Osteoblast (primary cell): ENCODE measurements around the gene FAM83D. TPM values are rescaled to one million over a fixed set of nuclear protein-coding genes. Genes with fewer than 3 reads are reported as not detected.

Experiments used
- DNase-seq: peaks from one replicate; pipeline ENCODE4 v3.0.0; 2011; ENCODE audit warnings: low spot score, mixed read lengths; ENCODE audit not compliant: insufficient read length; ENCODE audit errors: missing footprints
- H2AFZ ChIP-seq: 2 replicates; pipeline ENCODE4 v1.6.0; 2011; ENCODE audit warnings: mild to moderate bottlenecking, low read length
- H3K27ac ChIP-seq: 2 replicates; pipeline ENCODE4 v1.5.1; 2011; ENCODE audit warnings: mild to moderate bottlenecking, low read depth, low read length, moderate library complexity
- H3K27me3 ChIP-seq: 2 replicates; pipeline ENCODE4 v1.6.0; 2012; ENCODE audit warnings: mild to moderate bottlenecking, control low read depth, inconsistent platforms, low read length, moderate library complexity; ENCODE audit not compliant: insufficient read depth
- H3K36me3 ChIP-seq: 2 replicates; pipeline ENCODE4 v1.5.1; 2011; ENCODE audit warnings: mild to moderate bottlenecking, low read length, control low read depth, moderate library complexity; ENCODE audit not compliant: insufficient read depth
- H3K4me1 ChIP-seq: 2 replicates; pipeline ENCODE4 v1.5.1; 2011; ENCODE audit warnings: mild to moderate bottlenecking, low read length, control low read depth, moderate library complexity; ENCODE audit not compliant: insufficient read depth
- H3K4me2 ChIP-seq: 2 replicates; pipeline ENCODE4 v1.6.0; 2011; ENCODE audit warnings: mild to moderate bottlenecking, low read length; ENCODE audit not compliant: insufficient read depth
- H3K4me3 ChIP-seq: fragments of 200-600 bp; sonication (generic); 3 replicates; pipeline ENCODE4 v1.5.1; 2012; ENCODE audit warnings: mild to moderate bottlenecking, low read length, inconsistent platforms; ENCODE audit not compliant: insufficient read depth
- H3K79me2 ChIP-seq: 2 replicates; pipeline ENCODE4 v1.6.0; 2012; ENCODE audit warnings: mild to moderate bottlenecking, low read length, control low read depth, inconsistent platforms; ENCODE audit not compliant: insufficient read depth
- H3K9me3 ChIP-seq: 2 replicates; pipeline ENCODE4 v1.5.1; 2011; ENCODE audit warnings: low read depth, low read length, control low read depth
- H4K20me1 ChIP-seq: 2 replicates; pipeline ENCODE4 v1.6.0; 2012; ENCODE audit warnings: mild to moderate bottlenecking, low read length, control low read depth; ENCODE audit not compliant: insufficient read depth
- total RNA-seq: library from RNA; depleted of rRNA; stranded (reverse); fragments of >200 nt; gene quantifications from 2 replicates; pipeline ENCODE4 v1.2.3, GENCODE V29; 2012
- TF ChIP-seq, protein P1 (sequence below): IDR thresholded peaks from 2 replicates; pipeline ENCODE4 v1.5.1; 2011; ENCODE audit warnings: mild to moderate bottlenecking, low read depth, low read length, moderate library complexity; ENCODE audit errors: extremely low read depth

The FAM83D gene
- total RNA-seq, 1 donor: 2.2 TPM

DNA sequence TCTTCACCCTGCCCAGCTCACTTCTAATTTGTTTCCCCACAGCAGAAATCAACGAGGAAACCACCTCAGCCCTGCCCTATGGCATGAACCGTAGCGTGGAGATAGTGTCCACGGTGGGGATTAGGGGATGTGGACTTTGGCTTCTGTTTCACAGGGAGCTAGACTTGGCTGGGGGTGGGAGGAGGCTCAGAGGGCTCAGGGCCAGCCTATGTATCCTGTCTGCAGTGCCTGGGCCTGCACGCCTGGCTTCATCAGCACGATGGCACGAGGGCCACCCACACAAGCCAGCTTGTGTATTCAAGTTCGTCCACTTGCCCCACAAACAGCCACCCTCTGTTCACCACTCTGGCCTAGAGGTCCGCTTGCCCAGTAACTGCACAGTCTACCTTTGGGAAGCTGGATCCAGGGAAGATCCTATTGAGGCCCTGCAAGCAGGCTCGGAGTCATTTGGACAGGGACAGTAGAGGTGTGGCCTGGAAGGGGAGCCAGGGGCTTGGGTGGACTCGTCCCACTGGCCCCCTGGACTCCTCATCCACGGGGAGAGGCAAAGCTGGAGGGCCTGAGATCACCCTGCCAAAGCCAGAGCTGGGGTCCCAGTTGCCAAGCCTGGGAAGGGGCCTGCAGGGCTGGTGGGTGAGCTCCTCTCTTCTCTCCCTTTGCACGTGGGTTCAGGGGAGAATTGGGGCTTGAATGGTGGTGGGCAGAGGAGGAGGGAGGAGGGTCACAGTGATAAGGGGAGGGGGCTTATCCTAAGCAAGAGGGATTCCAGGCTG is 38.0 kb upstream of the FAM83D start:
- no peaks in the 10 kb centered on the region for H3K4me1 ChIP-seq
- TF ChIP-seq, protein P1, sequence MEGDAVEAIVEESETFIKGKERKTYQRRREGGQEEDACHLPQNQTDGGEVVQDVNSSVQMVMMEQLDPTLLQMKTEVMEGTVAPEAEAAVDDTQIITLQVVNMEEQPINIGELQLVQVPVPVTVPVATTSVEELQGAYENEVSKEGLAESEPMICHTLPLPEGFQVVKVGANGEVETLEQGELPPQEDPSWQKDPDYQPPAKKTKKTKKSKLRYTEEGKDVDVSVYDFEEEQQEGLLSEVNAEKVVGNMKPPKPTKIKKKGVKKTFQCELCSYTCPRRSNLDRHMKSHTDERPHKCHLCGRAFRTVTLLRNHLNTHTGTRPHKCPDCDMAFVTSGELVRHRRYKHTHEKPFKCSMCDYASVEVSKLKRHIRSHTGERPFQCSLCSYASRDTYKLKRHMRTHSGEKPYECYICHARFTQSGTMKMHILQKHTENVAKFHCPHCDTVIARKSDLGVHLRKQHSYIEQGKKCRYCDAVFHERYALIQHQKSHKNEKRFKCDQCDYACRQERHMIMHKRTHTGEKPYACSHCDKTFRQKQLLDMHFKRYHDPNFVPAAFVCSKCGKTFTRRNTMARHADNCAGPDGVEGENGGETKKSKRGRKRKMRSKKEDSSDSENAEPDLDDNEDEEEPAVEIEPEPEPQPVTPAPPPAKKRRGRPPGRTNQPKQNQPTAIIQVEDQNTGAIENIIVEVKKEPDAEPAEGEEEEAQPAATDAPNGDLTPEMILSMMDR: no peak
- no peaks in the 10 kb centered on the region for H3K36me3 ChIP-seq
- no peaks in the 10 kb centered on the region for H3K79me2 ChIP-seq
- no peaks in the 10 kb centered on the region for H4K20me1 ChIP-seq
- no peaks in the 10 kb centered on the region for H3K9me3 ChIP-seq
- no peak overlapping the region for H3K4me2 ChIP-seq
- H3K4me3 ChIP-seq: no peak overlapping the region
- DNase-seq: no peak
- H2AFZ ChIP-seq: no peak overlapping the region
- H3K27me3 ChIP-seq: peaks cover 13% of the 10 kb centered on the region
- no peak overlapping the region for H3K27ac ChIP-seq

DNA sequence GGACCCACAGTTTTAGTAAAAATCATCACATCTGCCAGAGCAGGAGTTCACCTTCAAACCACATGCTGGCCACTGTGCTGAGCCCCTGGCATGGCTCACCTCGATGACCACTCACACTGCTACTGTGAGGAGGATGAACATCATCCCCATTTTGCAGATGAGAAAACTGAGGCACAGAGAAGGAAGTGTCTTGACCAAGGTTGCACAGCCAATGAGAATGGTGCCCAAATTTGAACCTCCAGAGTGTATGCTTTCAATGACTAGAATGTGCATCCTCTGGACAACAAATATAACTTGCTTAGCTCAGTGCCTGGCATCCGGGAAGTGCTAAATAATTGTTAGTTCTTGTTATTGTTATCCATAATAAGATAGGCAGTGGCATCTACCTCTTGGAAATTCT is 37.2 kb upstream of the FAM83D start:
- no peaks in the 10 kb centered on the region for H3K4me1 ChIP-seq
- no peak overlapping the region for H3K4me2 ChIP-seq
- H3K27me3 ChIP-seq: peaks cover 17% of the 10 kb centered on the region
- H2AFZ ChIP-seq: no peak overlapping the region
- H3K36me3 ChIP-seq: no peaks in the 10 kb centered on the region
- TF ChIP-seq, protein P1: no peak
- H4K20me1 ChIP-seq: no peaks in the 10 kb centered on the region
- no peak for DNase-seq
- no peaks in the 10 kb centered on the region for H3K9me3 ChIP-seq
- H3K27ac ChIP-seq: no peak overlapping the region
- no peak overlapping the region for H3K4me3 ChIP-seq
- no peaks in the 10 kb centered on the region for H3K79me2 ChIP-seq

DNA sequence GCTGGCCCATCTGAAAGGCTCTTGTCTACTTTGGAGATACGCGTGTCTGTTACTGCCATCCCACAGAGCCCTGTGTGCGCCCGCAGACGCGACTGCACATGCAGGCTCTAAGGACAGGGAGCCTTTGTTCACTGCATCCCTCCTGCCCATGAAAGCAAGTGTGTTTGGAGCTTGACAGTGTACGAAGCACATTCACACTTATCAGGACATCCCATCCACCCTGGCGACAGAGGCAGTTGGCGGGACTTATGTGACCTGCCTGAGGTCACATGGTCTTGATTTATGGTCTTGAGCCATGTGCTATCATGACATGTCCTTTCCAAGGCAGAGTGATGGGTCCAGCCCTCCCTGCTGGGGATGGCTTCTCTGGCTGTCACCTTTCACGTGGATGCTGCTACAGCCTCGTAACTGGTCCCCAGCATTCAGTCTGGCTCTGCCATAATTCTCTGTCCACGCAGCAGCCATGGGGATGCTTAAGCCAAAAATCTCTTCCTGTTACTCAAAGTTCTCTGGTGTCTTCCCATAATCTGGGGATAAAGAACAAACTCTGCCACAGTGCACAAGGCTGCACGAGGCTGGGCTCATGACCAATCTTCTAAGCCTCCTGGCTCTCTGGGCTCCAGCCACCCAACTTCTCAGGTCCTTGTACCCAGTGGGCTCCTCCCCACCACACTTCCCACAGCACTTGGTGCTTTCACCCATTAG is 36.3 kb upstream of the FAM83D start:
- Histone ChIP-seq H3K27me3 (peaks cover 17% of the 10 kb centered on the region), H3K4me2 (no peak overlapping the region), H3K27ac (no peak overlapping the region), H3K4me1 (no peaks in the 10 kb centered on the region), H4K20me1 (no peaks in the 10 kb centered on the region), H3K79me2 (no peaks in the 10 kb centered on the region), H3K9me3 (no peaks in the 10 kb centered on the region), H2AFZ (no peak overlapping the region), H3K36me3 (no peaks in the 10 kb centered on the region), H3K4me3 (no peak overlapping the region)
- DNase-seq: no peak
- TF ChIP-seq, protein P1: no peak

DNA sequence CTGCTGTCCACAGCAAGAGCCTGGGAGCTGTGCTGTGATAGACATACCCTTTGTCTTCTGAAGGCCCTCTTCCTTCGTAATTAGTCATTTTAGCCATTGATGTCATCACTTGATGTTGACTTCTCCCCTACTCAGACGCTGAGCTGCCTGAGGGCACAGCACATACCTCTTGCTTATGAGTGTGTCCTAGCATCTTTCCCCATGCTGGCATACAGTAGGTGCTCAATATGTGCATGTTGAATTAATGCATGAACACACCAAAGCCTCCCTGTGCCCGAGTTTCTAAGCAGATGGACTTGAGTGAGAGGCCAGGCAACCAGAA is 35.8 kb upstream of the FAM83D start:
- no peaks in the 10 kb centered on the region for H3K9me3 ChIP-seq
- TF ChIP-seq, protein P1: no peak
- DNase-seq: no peak
- H3K27ac ChIP-seq: no peak overlapping the region
- no peaks in the 10 kb centered on the region for H3K79me2 ChIP-seq
- H3K4me3 ChIP-seq: no peak overlapping the region
- no peak overlapping the region for H3K4me2 ChIP-seq
- peaks cover 17% of the 10 kb centered on the region for H3K27me3 ChIP-seq
- H3K4me1 ChIP-seq: no peaks in the 10 kb centered on the region
- H3K36me3 ChIP-seq: no peaks in the 10 kb centered on the region
- H2AFZ ChIP-seq: no peak overlapping the region
- H4K20me1 ChIP-seq: no peaks in the 10 kb centered on the region
